SK-MEL-5 (cell line): Measurements from ENCODE around the gene PFKP. TPM values are rescaled to one million over a fixed set of nuclear protein-coding genes. Genes with fewer than 3 reads are reported as not detected.
"Not testable (repeated sequence)": the region's sequence is repeated elsewhere in the genome, so short reads cannot be mapped to it uniquely, and the experiment has no call there.

ENCODE experiments used
- DNase-seq: peaks from one replicate; pipeline ENCODE4 v3.0.0-alpha.2; 2016; ENCODE audit warnings: low read depth, low spot score
- in situ Hi-C: cut with HindIII; loops from 2 replicates; pipeline ENCODE4 v1.10.0; 2016; ENCODE audit warnings: low sequenced_read_pairs, high pct_unique_total_duplicates, low pct_unique_long_range_greater_than_20kb
- total RNA-seq: library from RNA; depleted of rRNA; stranded (reverse); fragments of >200 nt; shearing (Covaris generic); gene quantifications from 2 replicates; pipeline ENCODE4 v1.2.3, GENCODE V29; 2014

The PFKP gene
- total RNA-seq, 1 experiment from 2014 or later: 92.8 TPM

DNA sequence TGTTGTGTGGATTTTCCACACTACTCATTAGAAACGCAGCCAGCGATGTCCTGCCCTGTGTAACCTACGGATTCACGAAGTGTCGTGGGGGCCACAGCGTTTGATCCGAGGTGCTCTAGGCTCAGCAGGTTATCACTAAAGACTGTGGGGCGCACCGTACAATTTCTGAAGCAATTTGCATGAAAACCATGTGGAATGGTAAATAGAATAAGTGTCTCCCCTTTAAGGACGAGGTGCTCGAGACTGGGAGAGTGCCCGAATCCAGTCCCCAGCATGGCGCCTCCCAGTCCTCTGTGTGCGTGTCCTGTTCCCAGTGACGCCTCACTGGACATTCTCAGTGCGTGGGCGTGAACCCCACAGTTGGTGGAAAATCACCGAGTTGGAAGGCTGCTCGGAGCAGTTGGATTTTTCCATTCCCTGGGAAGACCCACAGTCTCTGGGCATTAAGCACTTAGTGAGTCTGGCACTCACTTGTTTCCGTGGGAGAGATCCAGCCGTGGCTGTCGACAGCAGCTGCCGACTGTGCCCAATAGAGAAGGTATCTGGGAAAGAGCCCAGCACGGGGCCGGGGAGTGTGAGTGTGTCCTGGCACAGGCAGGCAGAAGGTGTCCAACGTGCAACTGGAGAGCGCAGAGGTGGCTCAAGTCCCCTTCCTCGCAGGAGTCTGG, 37.0 kb downstream of the PFKP start:
- in situ Hi-C loops: no loop called here
- DNase-seq: no peak

DNA sequence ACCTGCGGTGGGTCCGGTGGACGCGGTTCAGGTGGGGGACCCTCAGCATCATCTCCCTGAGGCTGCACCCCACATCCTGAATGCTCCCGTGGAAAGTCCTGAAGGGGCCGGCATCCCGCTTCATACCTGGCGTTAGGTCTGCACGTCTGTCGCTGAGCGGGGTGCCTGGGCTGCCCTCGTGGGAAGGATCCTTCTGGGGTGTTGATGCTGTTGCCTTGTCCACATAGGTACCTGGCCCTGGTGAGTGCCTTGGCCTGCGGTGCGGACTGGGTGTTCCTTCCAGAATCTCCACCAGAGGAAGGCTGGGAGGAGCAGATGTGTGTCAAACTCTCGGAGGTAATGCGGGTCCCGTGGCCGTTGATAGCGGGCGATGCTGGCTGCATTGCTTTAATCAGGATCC, 37.8 kb downstream of the PFKP start:
- in situ Hi-C loops: no loop called here
- no peak for DNase-seq

DNA sequence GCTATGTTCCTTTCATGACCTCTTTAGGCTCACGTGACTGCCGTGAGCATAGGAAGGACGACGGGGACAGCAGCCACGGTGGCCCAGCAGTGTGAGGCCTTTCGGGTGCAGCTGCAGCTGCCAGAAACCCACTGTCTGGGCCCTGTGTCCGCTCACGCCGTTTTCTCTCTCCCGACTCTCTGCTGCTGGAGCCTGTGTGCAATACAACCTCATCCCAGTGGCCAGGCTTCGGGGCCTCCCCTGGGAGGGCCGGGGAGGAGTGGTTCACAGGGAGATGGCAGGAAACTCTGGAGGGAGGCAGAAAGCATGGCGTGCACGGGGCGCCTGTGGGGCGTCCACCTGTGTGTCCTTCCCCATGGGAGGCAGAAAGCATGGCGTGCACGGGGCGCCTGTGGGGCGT, 38.6 kb downstream of the PFKP start:
- no peak for DNase-seq
- in situ Hi-C loops: no loop called here

- DNase-seq, in situ Hi-C loops: not testable (repeated sequence)
These were observed 39.0 kb downstream of the PFKP start for GRCh38 chr10:3106328-3106727.

DNA sequence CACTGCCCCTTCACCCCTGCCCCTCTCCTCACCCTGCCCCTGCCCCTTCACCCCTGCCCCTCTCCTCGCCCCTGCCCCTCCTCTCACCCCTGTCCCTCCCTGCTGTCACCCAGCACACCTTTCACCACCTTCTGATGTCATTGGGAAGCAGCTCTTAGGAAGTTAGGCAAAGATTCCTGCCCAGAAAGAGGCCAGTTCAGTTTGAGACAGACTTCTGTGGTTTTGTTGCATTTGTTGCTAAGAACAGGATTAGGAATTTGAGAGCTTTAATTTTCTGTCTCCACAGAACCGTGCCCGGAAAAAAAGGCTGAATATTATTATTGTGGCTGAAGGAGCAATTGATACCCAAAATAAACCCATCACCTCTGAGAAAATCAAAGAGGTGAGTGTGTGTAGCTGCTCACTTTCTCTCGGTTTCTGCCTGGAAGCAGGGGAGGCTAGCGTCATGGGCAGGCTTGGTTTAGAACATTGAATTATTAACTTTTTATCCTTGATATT, 39.6 kb downstream of the PFKP start:
- no peak for DNase-seq
- in situ Hi-C loops: no loop called here

DNA sequence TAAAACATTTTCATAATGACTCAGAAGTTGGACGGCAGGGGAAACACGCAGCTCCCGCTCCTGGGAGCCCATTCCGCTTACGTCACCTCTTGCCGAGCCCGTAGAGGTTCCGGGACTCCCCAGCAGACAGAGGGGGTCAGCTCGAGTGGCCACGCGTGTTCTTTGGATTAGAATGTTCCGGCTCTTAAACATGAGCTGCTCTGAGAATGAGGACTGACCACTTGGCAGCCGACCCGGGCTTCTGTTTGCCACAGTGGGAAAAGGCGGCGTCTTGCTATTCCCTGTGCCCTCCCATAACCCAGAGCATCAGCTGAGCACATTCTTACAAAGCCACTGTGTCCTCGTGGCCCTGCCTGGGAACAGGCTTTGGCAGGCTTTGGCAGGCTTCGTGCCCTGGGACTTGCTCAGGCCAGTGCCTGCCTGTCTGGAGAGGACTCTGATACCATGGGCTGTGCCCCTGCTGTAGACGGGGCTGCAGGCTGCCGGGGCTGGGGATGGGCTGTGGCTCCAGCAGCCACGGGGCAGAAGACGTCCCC, 40.1 kb downstream of the PFKP start:
- in situ Hi-C loops: no loop called here
- no peak for DNase-seq

GRCh38 chr10:3108033-3108432, 40.7 kb downstream of the PFKP start:
- no peak for DNase-seq
- in situ Hi-C loops: no loop called here

GRCh38 chr10:3108575-3109105, 41.3 kb downstream of the PFKP start:
- DNase-seq: no peak
- in situ Hi-C loops: no loop called here

DNA sequence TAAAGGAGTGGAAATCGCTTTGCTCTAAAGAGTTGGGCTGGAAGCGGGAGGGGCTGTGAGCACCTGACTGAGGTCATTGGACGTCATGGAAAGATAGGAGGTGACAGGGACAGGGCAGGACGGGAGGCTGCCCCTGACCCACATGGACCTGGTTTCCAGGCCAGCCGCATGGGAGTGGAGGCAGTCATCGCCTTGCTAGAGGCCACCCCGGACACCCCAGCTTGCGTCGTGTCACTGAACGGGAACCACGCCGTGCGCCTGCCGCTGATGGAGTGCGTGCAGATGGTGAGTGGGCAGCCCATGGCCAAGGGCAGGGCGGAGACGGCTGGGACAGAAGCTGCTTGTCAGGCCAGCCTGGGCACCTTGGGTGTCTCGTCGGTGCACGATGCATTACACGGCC, 41.8 kb downstream of the PFKP start:
- DNase-seq: no peak
- in situ Hi-C loops: no loop called here

DNA sequence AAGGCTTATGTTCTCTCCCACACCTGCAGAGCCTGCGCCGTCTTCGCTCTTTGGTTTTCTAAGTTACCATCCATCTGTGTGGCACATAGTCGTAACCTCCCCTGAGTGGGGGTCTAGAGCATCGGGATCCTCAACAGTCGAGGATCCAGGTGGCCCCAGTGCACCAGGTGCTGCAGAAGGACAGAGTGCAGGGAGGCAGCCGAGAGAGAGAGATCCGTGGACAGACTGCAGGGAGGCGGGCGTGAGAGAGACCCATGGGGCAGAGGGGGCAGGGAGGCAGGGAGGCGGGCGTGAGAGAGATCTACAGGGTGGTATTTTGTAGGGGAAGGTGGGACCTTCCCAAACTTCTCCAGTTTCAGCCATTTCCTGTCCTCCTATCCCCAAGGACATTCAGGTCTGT, 42.3 kb downstream of the PFKP start:
- DNase-seq: no peak
- in situ Hi-C loops: no loop called here

DNA sequence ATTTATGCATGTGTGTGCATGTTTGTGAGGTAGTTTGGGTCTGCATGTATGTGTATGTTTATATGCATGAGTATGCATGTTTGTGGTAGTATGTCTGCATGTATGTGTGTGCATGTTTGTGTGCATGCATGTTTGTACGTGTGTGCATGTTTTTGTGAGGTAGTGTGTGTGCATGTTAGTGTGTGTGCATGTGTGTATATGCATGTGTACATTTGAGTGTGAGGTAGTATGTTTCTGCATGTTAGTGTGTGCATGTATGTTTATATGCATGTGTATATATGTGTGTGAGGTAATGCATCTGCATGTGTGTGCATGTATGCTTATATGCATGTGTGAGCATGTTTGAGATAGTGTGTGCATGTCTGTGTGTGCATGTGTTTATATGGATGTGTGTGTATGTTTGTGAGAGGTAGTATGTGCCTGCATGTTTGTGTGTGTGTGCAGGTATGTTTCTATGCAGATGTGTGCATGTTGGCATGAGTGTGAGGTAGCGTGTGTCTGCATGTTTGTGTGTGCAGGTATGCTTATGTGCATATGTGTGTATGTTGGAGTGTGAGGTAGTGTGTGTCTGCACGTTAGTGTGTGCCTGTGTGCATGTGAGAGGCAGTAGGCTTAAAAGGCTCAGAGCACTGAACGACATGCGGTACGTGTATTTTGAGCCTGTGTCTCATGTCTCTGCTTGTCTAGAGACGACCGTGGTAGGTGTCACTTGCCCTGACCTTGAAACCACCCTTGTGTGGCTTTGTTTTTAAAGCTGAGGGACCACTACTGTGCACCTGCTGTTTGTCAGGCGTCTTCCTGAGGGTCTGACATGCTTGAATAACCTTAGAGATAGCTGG, 43.7 kb downstream of the PFKP start:
- DNase-seq: no peak
- in situ Hi-C loops: no loop called here

- DNase-seq: no peak
- in situ Hi-C loops: no loop called here
These were observed 44.3 kb downstream of the PFKP start for GRCh38 chr10:3111621-3112163.

GRCh38 chr10:3113343-3113720, 46.0 kb downstream of the PFKP start:
- in situ Hi-C loops: no loop called here
- DNase-seq: no peak

GRCh38 chr10:3115685-3116084, 48.3 kb downstream of the PFKP start:
- no peak for DNase-seq
- in situ Hi-C loops: no loop called here

GRCh38 chr10:3116508-3117100, 49.3 kb downstream of the PFKP start:
- in situ Hi-C loops: no loop called here
- DNase-seq: no peak

DNA sequence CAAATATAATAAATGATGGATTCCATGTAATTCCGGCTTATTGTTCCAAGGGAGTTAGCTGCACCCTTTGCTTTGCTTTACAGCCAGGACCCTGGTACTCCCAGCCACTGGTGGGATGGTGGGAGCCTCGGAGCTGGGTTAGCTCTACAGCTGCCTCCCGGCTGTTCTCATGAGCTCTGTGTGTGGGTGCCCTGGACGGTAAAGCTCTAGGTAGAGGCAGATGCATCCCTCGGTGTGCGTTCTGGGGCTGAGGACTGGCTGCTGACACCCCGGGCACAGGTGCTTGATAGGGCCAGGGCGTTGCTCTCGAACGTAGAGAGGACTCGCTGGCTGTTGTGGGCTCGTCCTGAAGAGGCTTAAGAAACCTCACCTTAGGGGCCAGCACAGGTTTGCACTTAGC, 50.1 kb downstream of the PFKP start:
- in situ Hi-C loops: no loop called here
- DNase-seq: no peak

GRCh38 chr10:3118641-3119091, 51.3 kb downstream of the PFKP start:
- in situ Hi-C loops: no loop called here
- no peak for DNase-seq
